ENCODE data around the gene CCDC34.

GRCh38 chr11:27371489-27371888 lies 8.5 kb upstream of the CCDC34 start:
- TF ChIP-seq CTCF (IDR thresholded peaks at IDR 0.05; ENCODE audit: low read length) (no peak), EZH2 (IDR thresholded peaks at IDR 0.05; ENCODE audit: borderline replicate concordance, low read length) (no peak)

Measured in OCI-LY1 (cell line).